H1 (cell line): ENCODE measurements around the gene MAPK9. TPM values are rescaled to one million over a fixed set of nuclear protein-coding genes. Genes with fewer than 3 reads are reported as not detected.

Experiments
- BCL11A ChIP-seq, 2 experiments: IDR thresholded peaks; one replicate each; pipeline ENCODE4 v1.6.1; 2011; ENCODE audit warnings: low read depth in 2 of 2, low read length in 2 of 2, mild to moderate bottlenecking in 2 of 2
- CHD7 ChIP-seq: fragments of 300-600 bp; sonication (generic); IDR thresholded peaks from 2 replicates; pipeline ENCODE4 v1.7.1; 2012; ENCODE audit warnings: low read length, moderate library complexity, mild to moderate bottlenecking, inconsistent platforms; ENCODE audit not compliant: insufficient replicate concordance
- E2F6 ChIP-seq: IDR thresholded peaks from 2 replicates; pipeline ENCODE4 v1.6.1; 2012; ENCODE audit warnings: inconsistent platforms
- KDM1A ChIP-seq: fragments of 200-600, 300-600 bp; sonication (generic); IDR thresholded peaks from 2 replicates; pipeline ENCODE4 v1.7.1; 2016; ENCODE audit warnings: mild to moderate bottlenecking, low read length, borderline replicate concordance
- KDM5A ChIP-seq: fragments of 200-600 bp; IDR thresholded peaks from 2 replicates; pipeline ENCODE4 v1.7.1; 2012; ENCODE audit warnings: mild to moderate bottlenecking, low read length, inconsistent platforms, mixed read lengths
- SP2 ChIP-seq: IDR thresholded peaks from 2 replicates; pipeline ENCODE4 v1.6.1; 2012; ENCODE audit warnings: mild to moderate bottlenecking, low read length, inconsistent platforms
- SRF ChIP-seq: IDR thresholded peaks from 2 replicates; pipeline ENCODE4 v1.6.1; 2011; ENCODE audit warnings: mild to moderate bottlenecking, low read depth, low read length, moderate library complexity
- polyA plus RNA-seq, 7 experiments: library from polyadenylated mRNA; depleted of rRNA in 3 of 7; stranded (reverse) in 5 of 7; unstranded in 2 of 7; fragments of >200 nt in 5 of 7; fragments of 200-250 nt in 2 of 7; gene quantifications; 1 replicate in 5 of 7; 2 replicates in 1 of 7; 4 replicates in 1 of 7; pipeline versions ENCODE4 v1.2.1 to v1.2.3, GENCODE V29; 2011 to 2013; ENCODE audit warnings: missing spikeins in 2 of 7, mixed read lengths in 2 of 7
- total RNA-seq: library from RNA; stranded (reverse); fragmentation: NEBNext Ultra II Directional; extraction: Animal tissue kit (Norgen Biotek cat#: 25700); gene quantifications from 2 replicates; pipeline ENCODE4 v1.2.1, GENCODE V29; 2021

MAPK9 gene
- total and polyA plus RNA-seq, 2 of the 8 experiments (the other 6 are each of a cell fraction or from before 2014, with no cell fraction given): 22.3 to 43.7 TPM

GRCh38 chr5:180291234-180291940, 496 bp downstream of the MAPK9 start (continued):
- TF ChIP-seq KDM5A (no peak), E2F6 (no peak), CHD7 (no peak), KDM1A (no peak), SRF (no peak), BCL11A (IDR thresholded peaks at IDR 0.05; ENCODE audit: low read depth in 2 of 2, low read length in 2 of 2) (no peak), SP2 (no peak)
